Activated effector memory CD4-positive, alpha-beta T cell treated with Interleukin-2 at 50 U/mL for 16 hours (primary cell): Measurements from ENCODE around the gene GP1BB.
"Not testable (repeated sequence)": the region's sequence is repeated elsewhere in the genome, so short reads cannot be mapped to it uniquely, and the experiment has no call there.

Experiments used
- DNase-seq: peaks from one replicate; pipeline ENCODE4 v3.0.0-alpha.2; 2020

GP1BB gene

DNA sequence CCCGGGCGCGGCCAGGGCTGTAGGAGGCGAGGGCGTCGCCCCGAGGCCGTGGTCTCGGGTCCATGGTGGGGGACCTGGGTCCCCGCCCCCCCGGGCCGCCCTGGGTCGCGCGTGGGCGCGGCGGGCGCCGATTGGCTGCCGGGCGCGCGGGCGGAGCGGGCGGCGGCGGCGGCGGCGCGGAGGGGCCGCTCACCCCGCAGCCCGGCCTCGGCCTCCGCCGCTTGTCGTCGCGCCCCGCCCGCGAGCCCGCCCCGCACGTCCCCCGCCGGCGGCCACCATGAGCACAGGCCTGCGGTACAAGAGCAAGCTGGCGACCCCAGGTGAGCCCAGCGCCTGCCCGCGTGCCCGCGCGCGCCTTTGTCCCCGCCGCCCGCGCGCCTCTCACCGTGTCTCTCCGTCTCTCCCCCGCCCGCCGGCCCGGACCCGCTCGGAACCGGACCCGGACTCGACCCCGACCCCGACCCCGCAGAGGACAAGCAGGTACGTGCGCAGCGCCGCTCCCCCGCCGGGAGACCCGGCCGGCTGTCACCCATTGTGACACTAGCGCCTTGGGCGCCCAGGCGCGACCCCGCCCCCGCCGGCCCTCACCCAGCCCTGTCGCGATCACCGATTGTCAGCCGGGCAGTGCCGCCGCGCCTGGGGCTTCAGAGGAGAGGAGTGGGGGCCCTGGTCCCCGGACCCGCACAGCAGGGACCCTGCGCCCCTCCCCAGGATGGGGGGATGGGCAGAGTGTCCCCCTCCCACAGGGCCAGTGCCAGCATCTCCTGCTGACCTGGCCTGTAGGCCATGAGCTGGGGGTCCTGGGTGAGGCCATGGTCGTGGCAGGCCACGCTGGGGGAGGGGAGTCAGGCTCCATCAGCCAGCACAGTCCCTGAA, 8.8 kb upstream of the GP1BB start, which contains the start of gene SEPTIN5:
TSS of gene SEPTIN5 (plus strand) at position 192 of the 876 bp plus-strand sequence. CDS start at position 278, 86 bp downstream.
- DNase-seq: no peak

DNA sequence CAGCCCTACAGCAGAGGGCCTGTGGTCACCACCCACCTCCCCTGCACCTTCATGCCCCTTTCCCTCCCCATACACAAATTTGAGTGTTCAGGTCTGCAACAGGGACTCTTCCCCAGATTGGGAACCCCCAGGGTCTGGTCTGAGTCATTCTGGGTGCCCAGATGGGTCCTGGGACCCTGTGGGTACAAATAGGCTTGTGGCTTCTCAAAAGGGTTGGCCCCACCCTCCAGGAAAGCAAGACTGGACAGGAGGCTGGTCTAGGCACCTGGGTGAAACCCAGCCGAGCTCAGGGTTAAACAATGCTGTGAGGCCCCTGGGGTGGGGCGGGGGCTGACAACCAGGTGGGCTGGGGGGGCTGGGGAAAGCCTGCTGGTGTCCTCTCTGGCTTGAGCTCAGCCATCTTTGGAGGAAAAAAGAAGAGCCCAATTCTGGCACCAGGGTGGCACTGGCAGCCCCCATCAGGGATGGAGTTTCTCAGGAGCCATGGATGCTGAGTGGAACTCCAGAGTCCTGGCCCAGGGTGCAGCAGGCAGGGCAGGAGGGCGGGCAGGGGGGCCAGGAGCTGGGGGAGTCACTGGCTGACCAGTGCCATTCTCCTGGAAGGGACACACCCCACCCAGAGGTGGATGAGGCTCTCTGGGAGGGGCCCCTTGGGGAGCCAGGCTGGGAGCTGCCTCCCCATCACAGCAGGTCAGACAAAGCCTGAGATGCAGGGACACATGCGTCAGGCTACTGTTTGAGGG, 8.0 kb upstream of the GP1BB start:
- DNase-seq: no peak

- no peak for DNase-seq
Measured at GRCh38 chr22:19716041-19716828, 7.1 kb upstream of the GP1BB start.

GRCh38 chr22:19716829-19717105, 6.6 kb upstream of the GP1BB start:
- no peak for DNase-seq

DNA sequence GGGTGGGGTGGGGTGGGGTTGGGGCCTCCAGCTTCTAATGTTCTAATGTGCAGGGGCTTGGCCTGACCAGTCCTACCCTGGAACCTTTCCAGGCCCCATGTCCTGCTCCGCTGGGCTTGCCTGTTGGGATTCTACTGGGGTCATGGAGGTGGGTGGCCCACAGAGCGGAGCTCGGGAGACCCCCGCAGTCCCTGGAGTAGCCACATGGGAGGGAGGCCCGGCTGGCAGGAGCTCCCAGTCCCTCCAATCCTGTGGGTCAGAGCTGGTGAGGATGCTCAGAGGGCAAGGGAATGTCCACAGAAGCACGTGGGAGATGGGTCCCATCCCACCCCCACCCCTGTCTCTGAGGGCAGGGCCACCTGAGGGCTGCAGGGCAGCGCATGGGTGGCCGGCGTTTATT, 6.2 kb upstream of the GP1BB start:
- no peak for DNase-seq

DNA sequence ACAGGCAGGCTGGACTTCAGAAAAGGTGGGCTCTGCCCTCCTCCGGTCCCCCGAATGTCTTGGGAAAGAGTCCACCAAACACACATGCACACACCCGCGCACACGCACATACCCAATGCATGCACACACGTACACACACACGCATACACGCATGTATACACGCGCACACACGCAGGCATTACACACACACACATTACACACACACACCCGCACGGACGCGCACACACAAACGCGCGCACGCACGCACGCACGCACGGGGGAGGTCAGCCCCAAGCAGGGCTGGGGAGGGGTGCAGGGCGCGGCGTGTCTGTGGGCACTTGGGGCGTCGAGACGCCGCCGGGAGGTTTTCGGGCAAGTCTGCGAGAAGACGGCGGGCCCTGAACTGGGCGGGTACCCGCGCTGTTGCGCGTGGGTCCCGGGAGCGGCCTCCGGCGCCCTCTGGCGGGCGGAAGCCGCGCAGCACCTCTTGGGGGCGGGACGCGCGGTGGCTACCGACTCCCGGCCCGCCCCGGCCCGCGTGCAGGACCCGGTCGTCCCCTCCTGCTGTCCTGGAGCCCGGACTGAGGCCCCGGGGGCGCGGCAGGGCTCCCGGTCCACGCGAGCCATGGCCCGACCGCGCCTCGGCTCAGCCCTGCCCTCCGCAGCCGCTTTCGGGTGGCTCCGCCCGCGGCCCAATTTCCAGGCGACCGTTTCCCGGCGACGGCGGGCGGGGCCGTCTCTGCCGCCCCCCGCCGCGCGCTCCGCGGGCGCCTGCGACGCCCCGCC, 5.5 kb upstream of the GP1BB start:
- DNase-seq: peak; percentile 74

DNA sequence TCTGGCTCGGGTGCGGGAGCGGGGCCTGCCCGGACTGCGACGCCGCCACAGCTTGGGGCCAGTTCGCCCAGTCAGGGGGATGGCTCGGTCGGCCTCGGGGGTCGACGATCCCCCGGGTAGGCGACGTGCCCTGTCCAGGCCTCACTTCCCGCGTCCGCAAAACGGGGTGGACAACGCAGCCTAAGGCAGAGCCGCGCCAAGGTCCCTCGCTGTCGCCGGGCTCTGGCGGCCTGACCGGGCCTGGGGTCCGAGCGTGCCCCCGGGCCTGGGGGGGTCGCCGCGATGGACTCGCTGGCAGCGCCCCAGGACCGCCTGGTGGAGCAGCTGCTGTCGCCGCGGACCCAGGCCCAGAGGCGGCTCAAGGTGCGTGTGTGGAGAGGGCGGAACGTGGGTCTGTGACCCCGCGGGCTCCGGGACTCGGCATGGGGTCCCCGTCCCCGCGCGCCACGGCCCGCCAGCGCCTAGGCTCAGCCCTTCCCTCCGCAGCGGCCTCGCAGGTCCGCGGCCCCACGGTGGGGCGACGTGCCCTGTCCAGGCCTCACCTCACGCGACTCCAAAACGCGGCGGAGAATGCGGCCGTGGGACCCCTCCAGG, 4.8 kb upstream of the GP1BB start:
- no peak for DNase-seq

DNA sequence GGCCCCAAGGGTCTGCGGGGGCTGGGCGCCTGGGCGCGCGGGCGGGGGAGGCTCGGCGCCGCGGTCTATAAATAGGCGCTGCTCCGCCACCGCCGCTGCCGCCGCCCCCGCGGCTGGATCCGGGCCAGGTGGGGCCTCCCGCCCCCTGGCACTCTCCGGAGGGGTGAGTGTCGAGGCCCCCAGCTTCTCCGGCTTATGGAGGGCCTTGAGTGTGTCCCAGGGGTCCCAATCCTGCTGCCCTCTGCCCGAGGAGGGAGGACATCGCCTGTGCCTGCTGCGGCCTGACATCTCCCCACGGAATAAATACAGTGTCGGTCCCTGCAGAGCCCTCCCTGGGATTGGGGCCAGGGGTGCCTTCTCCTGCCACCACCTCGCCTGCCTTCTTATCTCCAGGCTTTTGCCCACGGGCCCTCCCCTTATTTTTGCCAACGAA, 4.3 kb upstream of the GP1BB start:
- no peak for DNase-seq

DNA sequence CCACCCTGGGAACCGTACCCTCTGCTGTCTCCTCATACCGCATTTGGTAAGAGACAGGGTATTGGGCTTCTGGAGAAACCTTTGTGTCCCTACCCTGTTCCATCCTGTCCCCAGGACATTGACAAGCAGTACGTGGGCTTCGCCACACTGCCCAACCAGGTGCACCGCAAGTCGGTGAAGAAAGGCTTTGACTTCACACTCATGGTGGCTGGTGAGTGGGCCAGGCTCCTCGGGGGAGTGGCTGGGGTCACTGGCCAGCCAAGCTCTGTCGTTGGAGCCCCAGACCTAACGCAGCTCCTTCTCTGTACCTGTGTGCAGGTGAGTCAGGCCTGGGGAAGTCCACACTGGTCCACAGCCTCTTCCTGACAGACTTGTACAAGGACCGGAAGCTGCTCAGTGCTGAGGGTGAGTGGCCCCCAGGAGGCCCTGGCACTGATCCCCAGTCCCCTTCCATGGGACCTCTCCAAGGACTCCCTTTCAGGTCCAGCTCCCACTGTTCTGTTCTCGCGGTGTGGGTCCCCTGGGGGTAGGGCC, 3.8 kb upstream of the GP1BB start:
- DNase-seq: no peak

GRCh38 chr22:19720150-19720827, 3.0 kb upstream of the GP1BB start:
- no peak for DNase-seq

DNA sequence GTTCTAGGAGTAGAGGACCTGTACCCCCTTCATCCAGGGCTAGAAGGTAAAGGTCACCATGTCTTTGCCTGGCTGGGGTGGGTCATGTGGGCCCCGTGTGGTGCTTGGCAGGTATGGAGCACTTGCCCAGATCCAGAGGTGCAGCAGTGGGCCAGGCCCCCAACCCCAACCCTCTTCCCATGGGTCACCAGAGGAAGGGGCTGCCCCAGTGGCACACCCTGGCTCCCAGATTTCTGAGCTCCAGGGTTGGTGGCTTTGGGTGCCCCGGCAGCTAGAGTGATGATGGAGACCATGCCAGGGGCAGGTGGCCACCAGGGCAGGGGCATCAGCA, 2.4 kb upstream of the GP1BB start:
- no peak for DNase-seq

- DNase-seq: no peak
Measured at GRCh38 chr22:19721330-19722177, 1.8 kb upstream of the GP1BB start.

- DNase-seq: no peak
Measured at GRCh38 chr22:19722178-19722981, 959 bp upstream of the GP1BB start.

DNA sequence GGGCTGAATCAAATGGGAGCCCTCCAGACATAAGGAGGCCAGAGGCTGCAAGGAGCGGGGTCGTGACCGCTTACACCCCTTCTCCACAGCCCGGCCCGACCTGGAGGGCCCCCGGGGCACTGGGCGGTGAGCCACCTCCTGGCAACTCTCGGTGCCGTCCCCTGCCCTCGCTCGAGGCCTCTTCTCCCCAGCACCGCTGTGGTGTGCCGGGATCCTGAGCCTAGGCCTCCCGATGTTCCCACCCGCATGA, 432 bp upstream of the GP1BB start:
- DNase-seq: no peak

DNA sequence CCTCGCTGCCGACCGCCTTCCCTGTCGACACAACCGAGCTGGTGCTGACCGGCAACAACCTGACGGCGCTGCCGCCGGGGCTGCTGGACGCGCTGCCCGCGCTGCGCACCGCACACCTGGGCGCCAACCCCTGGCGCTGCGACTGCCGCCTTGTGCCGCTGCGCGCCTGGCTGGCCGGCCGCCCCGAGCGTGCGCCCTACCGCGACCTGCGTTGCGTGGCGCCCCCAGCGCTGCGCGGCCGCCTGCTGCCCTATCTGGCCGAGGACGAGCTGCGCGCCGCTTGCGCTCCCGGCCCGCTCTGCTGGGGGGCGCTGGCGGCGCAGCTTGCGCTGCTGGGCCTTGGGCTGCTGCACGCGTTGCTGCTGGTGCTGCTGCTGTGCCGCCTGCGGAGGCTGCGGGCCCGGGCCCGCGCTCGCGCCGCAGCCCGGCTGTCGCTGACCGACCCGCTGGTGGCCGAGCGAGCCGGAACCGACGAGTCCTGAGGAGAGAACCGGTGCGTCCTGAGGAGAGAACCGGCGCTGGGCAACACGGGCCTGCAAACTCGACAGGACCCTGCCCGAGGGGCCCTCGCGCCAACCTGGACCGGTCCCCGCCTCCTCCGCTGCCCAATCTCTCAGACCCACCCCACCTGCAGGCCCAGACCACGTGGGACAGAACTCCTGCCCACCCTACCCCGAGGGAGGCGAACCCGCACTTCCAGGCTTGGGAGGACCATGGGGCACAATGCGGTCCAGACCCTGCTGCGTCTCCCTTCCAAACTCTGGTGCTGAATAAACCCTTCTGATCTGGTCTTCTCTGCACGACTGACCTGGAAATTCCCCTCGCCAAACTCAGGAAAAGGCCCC, 866 bp downstream of the GP1BB start:
- no peak for DNase-seq

DNA sequence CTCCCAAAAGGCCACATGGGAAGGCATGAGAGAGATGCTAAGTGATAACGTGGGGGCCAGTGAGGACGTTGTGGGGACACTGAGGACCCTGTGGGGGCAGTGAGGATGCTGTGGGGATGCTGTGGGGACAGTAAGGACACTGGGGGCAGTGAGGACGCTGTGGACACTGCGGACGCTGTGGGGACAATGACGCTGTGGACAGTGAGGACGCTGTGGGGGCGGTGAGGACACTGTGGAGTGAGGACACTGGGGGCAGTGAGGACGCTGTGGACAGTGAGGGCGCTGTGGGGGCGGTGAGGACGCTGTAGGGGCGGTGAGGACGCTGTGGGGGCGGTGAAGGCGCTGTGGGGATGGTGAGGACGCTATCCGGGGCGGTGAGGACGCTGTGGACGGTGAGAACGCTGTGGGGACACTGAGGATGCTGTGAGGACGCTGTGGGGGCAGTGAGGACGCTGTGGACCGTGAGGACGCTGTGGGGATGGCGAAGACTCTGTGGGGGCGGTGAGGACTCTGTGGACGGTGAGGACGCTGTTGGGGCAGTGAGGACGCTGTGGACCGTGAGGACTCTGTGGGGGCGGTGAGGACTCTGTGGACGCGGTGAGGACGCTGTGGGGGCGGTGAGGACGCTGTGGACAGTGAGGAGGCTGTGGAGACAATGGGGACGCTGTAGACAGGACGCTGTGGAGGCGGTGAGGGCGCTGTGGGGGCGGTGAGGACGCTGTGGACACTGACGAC, 1.8 kb downstream of the GP1BB start:
- no peak for DNase-seq

- not testable (repeated sequence) for DNase-seq
Measured at GRCh38 chr22:19726064-19726788, 2.9 kb downstream of the GP1BB start.
